HUDEP-2 (cell line): ENCODE data around the gene UNC13D.

Source experiments
- DNase-seq, 76 experiments: peaks; one replicate each; lab custom pipeline; 2025; ENCODE audit not compliant: unreplicated experiment in 76 of 76; lab: John Stamatoyannopoulos, UW

The UNC13D gene

DNA sequence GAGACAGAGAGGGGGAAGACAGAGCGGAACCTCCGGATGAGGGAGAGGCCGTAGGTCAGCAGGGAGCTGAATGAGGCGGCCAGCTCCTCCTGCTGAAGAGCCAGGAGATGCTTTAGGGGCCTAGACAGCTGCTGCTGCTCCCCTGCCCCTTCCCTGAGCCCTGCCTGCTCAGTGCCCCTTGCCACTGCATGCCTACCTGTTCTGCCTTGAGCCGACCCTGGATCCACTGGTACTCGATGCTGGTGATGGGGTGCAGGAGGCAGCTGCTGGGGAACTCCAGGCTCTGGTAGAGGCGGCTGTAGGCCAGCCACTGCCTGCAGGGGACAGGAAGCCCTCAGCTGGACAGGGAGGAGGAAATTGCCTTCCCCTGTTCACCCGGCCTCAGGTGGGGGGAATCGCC lies 7.6 kb downstream of the UNC13D start:
- DNase-seq = no peak

DNA sequence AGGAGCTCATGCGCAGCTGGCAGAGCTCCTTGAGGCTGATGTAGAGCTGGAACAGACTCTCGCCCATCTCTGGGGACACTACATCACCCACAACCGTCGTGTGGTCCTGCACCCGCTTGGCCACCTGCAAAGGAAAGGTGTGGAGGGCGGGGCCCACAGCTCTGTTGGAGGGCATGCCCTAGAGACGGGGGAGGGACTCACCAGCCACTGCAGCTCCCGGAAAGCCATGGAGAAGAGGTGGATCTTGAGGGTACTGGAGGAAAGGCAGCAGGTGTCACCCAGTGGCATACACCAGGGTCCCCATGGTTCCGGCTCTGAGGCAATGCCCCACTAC lies 8.6 kb downstream of the UNC13D start:
- no peak for DNase-seq

DNA sequence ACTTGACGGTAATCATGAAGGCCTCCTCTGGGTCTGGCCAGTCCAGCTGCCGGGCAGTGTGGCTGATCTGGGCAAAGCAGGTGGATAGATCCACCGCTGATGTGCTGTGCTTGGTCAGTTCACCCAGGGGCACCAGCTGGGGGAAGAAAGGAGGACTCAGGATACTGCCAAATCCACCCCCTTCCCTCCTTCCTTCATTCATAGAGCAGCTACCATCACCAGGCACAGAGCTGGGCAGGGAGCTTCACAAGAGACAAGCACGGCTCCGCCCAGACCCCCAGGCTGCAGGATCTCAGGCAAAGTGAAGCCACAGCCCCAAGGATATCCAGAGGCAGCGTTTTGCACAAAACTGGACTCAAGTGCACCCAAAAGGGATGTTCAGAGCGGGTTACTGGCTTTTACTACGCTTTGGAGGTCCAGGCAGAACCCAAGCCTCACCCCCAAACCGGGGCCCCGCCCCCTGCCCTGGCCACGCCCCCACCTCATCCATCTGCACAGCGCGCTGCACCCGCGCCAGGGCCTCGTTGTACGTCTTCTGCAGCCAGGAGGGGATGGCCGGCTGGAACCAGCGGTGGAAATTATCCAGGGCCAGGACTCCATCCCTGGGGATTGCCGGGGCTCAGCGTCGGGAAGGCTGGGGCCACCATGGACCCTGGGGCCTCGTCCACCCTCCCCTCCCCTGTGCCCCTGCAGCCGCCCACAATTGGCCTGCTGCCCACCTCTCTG lies 9.1 kb downstream of the UNC13D start:
- no peak for DNase-seq

DNA sequence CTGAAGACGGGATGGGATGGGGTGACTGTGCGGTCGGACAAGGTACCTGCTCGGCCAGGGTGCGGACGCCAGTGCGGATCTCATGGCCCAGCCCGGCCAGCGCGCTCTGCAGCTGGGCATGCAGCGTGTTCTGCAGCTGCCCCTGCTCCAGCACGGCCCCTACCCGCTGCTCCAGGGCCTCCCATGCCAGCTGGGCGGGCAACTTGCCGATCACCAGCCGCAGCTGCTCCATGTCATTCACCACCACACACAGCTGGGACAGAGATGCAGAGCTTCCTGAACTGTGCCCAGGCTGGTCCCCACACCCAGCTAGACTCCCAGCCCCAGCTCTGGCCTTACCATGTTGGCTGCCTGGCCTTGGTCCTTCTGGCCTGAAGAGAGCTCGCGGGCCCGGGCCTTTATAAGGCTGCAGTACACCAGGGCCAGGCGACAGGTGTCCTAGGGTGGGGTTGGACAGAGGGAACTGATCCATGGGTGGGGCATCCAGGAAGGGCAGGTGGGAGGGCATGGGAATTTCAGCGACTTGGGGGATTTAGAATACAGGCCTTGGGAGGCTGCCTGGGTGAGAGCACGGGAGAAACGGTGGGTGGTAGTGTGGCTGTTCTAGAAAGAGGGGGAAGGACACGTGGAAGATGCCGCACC lies 9.8 kb downstream of the UNC13D start:
- no peak for DNase-seq

DNA sequence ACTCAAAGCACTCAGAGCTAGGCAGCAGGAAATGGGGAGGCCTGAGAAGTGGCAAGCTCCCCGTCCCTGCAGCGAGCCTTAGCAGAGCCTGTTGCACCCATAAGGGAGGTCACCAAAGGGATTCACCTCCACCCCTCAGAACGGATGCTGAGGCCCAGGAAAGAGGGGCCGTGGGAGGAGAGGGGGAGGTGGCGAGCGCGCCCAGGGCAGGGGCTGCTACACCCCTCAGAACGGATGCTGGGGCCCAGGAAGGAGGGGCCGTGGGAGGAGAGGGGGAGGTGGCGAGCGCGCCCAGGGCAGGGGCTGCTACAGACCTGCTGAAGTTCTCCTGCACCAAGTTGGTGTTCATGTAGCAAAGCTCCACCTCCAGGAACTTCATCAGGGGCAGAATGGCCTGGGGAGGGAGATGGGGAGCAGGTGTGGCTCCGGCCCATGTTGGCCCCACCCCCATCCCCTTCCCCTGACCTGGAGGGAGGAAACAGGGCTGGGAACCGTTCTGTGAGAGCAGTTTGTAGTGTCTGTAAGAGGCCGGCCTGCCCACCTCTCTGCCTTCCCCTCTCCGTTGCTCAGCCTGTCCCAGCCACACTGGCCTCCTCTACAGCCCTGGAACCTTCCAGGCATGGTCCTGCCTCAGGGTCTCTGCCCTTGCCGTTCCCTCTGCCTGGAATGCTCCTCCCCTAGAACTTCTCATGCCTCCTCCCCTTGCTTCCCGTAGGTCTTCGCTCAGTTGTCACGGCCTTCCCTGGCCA lies 11.4 kb downstream of the UNC13D start:
- no peak for DNase-seq

DNA sequence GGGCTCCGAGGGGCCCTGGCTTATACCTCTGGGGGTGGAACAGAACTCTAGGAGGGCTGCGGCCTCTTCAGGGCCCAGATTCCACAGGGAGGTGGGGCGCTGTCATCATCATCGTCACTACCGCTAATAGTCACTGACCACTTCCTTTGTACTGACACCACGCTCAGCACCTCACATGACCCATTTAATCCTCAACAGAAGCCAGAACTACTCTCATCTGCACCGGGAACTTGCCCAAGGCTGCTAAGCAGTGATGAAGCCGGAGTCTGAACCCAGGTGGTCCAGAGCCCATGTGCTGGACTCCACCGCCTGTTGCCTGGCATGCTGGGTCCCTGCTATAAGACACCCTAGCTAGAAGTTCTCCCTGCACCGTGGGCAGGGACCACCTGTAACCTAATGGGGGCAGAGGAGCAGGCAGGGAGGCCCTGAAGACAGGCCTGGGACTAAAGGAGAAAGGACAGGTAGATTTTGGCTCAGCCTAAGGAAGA lies 12.0 kb downstream of the UNC13D start:
- DNase-seq = no peak

DNA sequence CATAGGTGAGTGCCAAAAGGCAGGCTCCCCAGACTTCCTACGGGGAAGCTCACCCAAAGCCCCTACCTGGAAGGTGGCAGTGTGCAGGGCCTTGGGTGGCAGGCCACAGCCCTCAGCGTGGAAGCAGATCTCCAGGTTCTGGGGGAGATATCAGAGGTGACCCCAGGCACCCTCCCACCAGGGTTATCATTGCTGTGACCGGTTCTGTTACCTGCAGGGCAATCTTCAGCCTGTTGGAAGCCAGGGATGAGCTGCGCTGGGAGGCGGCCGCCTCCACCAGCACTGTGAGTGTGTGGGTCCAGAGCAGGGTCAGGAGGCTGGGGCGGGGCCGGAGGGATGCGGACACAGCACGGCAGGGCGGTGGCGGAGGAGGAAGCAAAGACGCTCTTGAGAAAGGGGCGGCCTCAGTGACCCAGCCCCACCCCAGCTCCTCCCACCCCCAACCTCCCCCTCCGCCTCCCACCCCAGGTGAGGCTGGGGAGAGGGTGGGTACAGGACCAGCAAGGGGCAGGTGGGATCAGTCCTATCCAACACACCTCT lies 13.1 kb downstream of the UNC13D start:
- DNase-seq = no peak

DNA sequence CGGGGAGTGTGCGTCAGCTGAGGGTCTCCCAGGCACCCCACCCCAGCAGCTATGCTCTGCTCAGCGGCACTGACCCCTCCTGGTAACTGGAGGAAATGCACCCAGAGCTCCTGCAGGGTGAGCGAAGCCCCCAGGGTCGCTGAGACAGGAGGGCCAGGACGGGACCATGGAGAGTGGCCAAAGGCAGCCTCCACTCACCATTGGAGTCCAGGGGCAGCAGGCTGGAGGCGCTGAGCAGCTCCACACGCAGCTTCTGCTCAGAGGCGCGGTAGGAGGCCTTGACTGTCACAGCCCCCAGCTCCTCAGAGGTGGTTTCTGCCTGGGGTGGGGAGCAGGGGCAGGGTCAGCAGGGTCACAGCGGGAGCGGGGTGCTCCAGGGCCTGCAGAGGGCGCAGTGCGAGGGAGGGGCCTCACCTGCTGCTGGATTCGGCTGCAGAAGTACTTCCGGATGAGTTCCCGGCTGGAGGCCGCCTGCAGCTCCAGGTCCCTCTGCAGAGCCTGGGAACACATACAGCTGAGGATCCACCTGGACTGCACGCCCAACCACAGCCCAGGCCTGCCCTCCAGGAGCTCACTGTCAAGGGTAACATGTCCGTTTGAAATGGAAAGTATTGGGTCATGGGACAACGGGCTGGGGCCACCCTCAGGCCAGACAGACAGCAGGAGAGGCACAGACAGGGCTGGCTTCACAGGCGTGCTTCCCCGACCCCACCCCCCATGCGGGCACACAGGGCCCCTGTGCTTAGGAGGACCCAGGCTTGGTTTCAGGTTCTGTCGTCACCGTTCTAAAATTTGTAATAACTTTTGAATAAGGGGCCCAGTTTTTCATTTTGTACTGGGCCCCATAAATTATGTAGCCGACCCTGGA lies 13.8 kb downstream of the UNC13D start:
- no peak for DNase-seq

DNA sequence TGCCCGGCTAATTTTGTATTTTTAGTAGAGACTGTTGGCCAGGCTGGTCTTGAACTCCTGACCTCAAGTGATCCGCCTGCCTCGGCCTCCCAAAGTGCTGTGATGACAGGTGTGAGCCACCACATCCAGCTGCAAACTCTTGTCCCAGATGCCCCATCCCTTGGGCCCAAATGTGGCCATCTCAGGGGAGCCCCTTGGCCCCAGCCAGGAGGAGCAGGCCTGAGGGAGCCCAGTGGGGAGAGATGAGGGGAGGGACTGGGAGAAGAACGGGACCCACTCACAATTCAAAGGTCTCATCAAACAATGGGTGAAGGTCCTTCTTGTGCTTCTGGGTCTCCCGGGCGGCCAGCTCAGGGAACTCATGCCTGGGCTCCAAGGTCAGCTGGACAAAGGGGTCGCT lies 14.5 kb downstream of the UNC13D start:
- DNase-seq = no peak

DNA sequence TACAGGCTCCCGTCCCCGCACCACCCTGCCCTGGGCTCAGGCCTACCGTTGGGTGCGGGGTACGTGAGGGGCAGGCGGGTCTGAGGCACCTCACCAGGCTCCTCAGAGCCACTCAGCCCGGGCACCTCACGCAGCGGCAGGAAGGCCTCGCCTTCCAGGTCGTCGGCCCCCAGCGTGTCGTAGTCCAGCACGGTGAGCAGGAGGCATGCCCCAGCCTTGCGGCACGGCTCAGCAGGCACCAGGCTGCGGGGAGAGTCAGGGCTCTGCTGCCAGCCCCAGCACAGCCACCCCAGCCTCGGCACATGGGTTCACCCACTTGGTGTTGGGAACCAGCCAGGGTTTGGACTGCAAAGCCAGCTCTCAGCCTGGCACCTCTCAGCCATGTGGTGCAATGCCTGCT lies 15.5 kb downstream of the UNC13D start:
- DNase-seq = no peak

DNA sequence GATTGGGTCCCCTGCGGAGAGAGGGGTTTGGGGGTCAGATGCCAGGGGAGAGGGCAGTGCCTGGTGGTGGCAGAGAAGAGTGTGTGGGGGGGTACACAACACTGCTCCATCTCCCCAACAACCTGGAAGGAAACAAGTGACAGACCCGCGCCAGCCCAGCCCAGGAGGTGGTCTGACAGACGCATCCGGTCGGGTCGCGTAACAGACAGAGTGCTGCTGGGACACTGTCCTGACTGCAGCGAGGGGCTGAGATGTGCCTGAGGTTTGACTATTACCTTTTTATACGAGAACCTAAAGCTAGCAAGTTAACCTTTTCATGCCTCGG lies 16.2 kb downstream of the UNC13D start:
- DNase-seq = no peak

DNA sequence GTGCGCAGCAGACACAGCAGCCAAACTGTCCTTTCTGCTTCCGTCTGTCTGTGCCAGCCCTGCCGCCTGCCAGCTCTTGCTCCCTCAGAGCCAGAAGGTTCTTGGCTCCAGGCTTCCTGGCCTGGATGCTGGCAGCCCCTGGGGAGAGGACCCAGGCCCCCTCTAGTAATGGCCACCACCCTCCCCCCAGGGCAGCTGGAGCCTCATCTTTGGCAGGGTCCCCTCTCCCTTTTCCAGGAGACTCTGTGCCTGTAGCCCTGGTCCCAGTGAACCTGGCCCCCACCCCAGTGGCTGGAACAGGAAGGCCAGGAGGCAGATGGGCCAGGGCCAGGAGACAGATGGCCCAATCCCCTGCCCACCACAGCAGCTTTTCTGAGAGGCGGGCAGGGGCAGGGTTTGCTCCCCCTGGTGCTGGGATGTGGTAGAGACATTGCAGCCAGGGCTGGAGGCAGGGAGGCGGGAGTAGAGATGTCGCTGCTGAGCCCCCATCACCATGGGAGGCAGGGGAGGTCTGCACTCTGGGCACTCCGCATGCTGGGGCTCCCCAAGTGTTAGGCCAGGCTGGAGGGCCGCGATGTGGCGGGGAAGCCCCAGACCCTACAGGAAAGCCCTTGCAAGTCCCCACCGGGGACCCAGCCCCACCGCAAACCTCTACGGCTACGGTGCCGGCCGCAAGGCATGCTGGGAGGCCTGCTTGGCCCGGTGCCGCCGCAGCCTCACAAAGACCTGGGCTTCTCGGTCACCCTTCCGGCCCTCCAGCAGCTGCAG lies 16.7 kb downstream of the UNC13D start:
- DNase-seq = peak in 16 of 76 experiments; percentile 5 to 36 (median 24)

DNA sequence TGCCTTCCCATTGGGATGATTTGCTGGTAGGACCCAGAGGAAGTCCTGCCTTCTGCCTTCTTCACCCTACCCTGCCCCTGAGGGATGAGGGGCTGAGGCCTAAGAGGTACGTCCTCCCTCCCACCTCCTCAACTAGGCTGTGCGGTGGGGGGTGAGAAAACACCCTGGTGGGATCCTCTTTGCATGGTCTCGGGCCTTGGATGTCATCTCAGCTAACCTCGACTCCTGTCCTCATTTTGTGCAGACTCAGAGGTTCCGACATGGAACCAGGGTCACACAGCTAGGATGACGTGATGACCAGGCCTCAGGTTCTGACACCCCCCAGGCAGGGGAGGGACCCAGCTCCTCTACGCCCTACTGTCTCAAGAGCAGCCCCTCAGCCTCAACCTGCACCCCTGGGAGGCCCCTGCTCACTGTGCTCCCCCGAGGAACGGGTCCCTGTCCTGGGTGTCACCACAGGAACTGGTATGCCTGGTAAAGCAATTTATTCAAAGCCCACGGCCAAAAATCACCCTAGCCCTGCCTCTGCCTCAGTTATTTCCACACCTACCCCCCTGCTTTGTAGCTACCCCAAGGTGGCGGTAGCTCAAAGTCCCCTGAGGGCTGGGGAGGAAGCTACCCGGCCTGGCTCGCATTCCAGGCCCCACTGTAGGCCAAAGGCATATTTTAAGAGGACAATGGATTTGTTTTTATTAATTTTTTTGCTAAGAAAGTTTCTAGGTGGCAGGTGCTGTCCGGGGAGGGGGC lies 17.5 kb downstream of the UNC13D start:
- DNase-seq = no peak

DNA sequence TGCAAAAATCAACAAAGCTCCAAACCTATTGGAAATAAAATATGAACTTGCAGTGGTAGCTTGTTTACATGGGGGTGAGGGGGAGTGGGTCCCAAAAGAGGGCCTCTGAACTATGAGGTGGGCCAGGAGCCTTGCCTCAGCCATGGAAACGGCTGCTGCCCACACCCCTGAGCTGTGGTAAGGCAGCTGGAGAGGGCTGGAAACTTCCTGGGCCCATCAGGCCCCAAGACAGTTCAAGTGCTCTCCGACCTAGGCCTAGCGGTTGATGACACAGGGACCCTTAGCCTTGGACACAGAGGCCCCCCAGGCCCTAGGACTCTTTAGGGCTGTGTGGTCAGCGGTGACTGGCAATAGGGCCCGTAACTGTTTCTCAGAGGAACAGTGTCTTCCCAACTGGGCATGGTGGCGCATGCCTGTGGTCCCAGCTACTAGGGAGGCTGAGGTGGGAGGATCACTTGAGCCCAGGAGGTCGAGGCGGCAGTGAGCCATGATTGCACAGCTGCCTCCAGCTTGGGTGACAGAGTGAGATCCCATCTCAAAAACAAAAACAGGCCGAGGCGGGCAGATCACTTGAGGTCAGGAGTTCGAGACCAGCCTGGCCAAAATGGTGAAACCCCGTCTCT lies 18.3 kb downstream of the UNC13D start:
- no peak for DNase-seq

DNA sequence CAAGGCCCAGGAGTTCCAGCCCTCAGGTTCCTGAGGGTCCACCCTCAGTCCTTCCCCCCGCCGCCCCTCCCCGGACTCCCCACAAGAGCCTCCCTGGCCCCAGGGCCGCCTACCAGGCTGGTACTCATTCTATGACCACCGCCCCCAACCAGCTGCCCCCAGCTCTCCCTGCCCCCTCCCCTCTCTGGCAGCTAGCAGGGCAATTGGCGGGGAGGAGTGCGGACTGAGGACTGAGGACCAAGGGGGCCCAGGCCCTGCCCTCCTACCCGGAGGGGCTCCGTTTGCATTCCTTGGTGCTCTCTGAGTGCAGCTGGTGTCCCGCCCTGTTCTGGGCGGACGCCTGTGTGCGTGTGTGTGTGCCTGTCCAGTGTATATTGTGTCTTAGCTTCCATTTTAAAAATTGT lies 19.1 kb downstream of the UNC13D start:
- DNase-seq = no peak

DNA sequence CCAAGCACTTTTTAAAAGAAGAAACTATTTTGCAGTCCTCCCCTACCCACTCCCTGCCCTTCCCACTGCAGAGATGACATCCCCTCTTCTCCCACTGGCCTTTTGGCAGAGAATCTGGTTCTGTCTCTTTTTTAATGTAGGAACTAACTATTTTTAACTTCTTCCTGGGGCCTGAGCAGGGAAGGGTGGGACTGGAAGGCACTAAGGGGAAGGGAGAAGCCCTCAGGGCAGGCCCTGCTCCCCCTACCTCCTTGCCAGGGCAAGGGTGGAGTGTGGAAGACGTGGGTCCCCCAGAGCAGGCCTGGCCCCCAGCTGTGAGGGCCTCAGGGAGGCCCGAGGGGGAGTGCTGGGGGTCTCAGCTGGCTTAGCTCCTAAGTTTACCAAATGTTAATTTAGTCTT lies 19.5 kb downstream of the UNC13D start:
- no peak for DNase-seq

DNA sequence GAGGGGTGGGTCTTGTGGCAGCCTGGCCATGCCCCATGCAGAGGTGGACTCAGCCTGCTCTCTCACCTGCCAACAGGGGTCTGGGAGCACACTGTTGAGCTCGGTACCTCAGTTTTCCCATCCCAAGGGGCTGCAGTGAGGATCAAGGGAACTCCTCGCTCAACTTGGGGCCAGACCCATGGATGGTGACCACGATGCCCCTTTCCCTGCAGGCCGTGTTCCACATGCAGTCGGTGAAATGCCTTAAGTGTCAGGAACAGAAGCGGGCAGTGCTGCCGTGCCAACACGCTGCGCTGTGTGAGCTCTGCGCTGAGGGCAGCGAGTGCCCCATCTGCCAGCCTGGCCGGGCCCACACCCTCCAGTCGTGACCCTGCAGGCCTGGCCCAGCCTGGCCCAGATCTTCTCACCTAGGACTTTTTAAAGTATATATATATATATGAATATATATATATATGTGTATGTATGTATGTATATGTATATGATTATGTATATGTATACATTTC lies 20.1 kb downstream of the UNC13D start:
- no peak for DNase-seq

DNA sequence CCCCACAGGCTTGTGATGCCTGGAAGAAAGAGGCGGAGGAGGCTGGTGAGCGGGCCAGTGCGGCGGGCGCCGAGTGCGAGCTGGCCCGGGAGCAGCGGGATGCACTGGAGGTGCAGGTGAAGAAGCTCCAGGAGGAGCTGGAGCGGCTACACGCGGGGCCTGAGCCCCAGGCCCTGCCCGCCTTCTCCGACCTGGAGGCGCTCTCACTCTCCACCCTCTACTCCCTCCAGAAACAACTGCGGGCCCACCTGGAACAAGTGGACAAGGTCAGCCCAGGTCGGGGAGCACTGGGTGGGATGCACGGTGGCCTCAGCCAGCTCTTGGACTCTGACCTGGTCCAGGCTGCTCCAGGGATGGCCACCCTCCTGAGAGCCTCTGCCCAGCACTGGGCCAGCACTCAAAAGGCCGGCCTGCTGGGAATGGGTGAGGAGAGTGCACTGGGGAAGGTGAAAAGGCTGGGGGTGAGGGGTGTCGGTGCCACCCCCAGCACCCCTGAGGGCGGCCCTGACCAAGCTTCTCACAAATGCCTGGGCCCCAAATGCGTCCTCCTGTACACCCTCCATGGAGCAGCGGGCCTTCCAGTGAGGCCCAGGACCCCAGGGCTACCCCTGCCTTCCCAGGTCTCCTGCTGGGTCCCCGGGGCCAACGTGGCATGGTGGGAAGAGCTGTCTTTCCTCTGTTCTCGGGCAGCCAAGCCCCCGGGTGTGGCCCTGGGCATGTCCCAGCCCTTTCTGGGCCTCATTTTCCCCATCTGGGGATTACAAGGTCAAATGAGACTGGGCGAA lies 20.8 kb downstream of the UNC13D start:
- no peak for DNase-seq
